Measurements from ENCODE around the gene MX2.
"Not testable (repeated sequence)": the region's sequence is repeated elsewhere in the genome, so short reads cannot be mapped to it uniquely, and the experiment has no call there.

Gene MX2

DNA sequence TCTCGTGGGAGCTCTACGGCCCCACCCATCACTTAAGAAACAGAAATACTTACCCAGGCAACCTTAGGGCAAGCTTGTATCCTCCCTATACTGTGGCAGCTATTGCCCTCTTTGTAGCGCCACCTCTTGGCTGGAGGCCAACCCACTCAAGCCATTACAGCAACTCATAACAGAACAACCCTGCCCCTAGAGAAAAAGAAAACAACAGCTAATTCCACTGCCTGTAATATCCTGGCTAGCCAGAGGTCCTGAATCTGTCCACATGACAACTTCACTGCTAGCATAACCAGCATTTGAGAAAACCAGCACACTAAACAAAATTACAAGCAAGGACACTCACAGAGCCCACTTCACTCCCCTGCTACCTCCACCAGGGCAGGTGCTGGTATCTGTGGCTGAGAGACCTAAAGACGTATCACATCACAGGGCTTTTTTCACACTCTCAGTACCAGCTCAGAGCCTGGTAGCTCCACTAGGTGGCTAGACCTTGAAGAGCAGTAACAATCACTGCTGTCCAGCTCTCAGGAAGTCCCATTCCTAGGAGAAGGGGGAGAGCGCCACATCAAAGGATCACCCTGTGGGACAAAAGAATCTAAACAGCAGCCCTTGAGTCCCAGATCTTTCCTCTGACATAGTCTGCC is 49.7 kb downstream of the MX2 start:
- no peaks in the 10 kb centered on the region for H3K27me3 ChIP-seq (ENCODE audit: low read depth)
- no peak for DNase-seq (ENCODE audit: low spot score in 2 of 2)

DNA sequence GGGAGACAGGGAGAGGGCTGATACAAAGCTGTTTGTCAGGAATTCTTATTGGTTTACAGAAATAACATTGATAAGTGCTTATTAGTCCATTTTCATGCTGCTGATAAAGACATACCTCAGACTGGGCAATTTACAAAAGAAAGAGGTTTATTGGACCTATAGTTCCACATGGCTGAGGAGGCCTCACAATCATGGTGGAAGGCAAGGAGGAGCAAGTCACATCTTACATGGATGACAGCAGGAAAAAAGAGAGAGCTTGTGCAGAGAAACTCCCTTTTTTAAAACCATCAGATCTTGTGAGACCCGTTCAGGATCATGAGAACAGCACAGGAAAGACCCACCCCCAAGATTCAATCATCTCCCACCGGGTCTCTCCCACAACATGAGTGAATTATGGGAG is 55.7 kb downstream of the MX2 start:
- H3K4me3 ChIP-seq; H3K9me3 ChIP-seq; H3K27me3 ChIP-seq (ENCODE audit: low read depth); in situ Hi-C loops (cut with MboI; ENCODE audit: low sequenced_read_pairs); H3K4me1 ChIP-seq; DNase-seq (ENCODE audit: low spot score in 2 of 2); H3K36me3 ChIP-seq (replicated peaks): not testable (repeated sequence)

More for the DNA sequence above, 49.7 kb downstream of the MX2 start:
- no peaks in the 10 kb centered on the region; the same call in 1 of the 2 replicates for H3K9me3 ChIP-seq
- H3K4me3 ChIP-seq = no peak overlapping the region
- H3K4me1 ChIP-seq = no peaks in the 10 kb centered on the region
- H3K36me3 ChIP-seq (replicated peaks) = no peaks in the 10 kb centered on the region
- in situ Hi-C loops (cut with MboI; ENCODE audit: low sequenced_read_pairs) = no loop called here

- Histone ChIP-seq H3K4me3 (no peak overlapping the region), H3K36me3 (replicated peaks) (no peaks in the 10 kb centered on the region), H3K4me1 (no peaks in the 10 kb centered on the region), H3K27me3 (ENCODE audit: low read depth) (no peaks in the 10 kb centered on the region), H3K9me3 (no peaks in the 10 kb centered on the region; the same call in 1 of the 2 replicates)
- DNase-seq (ENCODE audit: low spot score in 2 of 2) = no peak
- in situ Hi-C loops (cut with MboI; ENCODE audit: low sequenced_read_pairs) = no loop called here
These were observed 56.6 kb downstream of the MX2 start for GRCh38 chr21:41418393-41418792.

DNA sequence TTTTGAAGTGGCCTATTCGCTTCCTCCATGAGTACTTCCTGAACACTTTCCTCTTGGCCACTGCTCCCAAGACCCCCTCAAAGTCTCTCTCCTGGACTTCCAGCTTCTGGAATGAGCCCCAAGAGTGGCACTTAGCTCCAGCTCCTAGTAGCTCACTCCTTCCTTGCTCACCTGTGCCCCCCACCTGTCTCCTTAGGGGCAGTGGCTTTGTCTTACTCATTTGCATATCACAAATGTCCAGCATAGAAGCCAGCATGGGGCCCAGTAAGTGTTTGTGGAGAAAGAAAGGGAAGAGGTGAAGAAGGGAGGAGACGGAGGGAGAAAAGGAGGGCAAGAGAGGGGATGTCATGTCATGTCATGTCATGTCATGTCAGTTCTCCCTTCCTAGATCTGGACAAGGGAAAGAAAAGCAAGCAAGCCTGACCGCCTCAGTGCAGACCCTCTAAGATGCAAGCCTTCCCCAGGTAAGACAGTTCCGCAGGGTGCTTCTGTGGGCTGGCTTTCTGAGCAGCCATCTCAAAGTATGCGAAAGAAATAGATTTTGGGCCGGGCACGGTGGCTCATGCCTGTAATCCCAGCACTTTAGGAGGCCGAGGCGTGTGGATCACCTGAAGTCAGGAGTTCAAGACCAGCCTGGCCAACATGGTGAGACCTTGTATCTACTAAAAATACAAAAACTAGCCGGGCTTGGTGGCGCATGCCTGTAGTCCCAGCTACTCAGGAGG is 57.3 kb downstream of the MX2 start:
- Histone ChIP-seq H3K27me3 (ENCODE audit: low read depth) (no peaks in the 10 kb centered on the region), H3K4me3 (no peak overlapping the region), H3K36me3 (replicated peaks) (no peaks in the 10 kb centered on the region), H3K9me3 (no peaks in the 10 kb centered on the region; the same call in 1 of the 2 replicates), H3K4me1 (no peaks in the 10 kb centered on the region)
- DNase-seq (ENCODE audit: low spot score in 2 of 2) = no peak
- in situ Hi-C loops (cut with MboI; ENCODE audit: low sequenced_read_pairs) = no loop called here

GRCh38 chr21:41419921-41420862 is 58.4 kb downstream of the MX2 start:
- DNase-seq (ENCODE audit: low spot score in 2 of 2) = peak in 1 of 2 experiments; percentile 48
- Histone ChIP-seq H3K27me3 (ENCODE audit: low read depth) (no peaks in the 10 kb centered on the region), H3K9me3 (no peaks in the 10 kb centered on the region; the same call in 1 of the 2 replicates), H3K36me3 (replicated peaks) (no peaks in the 10 kb centered on the region), H3K4me1 (no peaks in the 10 kb centered on the region), H3K4me3 (peak overlapping the region; percentile 18)
- in situ Hi-C loops (cut with MboI; ENCODE audit: low sequenced_read_pairs) = no loop called here

DNA sequence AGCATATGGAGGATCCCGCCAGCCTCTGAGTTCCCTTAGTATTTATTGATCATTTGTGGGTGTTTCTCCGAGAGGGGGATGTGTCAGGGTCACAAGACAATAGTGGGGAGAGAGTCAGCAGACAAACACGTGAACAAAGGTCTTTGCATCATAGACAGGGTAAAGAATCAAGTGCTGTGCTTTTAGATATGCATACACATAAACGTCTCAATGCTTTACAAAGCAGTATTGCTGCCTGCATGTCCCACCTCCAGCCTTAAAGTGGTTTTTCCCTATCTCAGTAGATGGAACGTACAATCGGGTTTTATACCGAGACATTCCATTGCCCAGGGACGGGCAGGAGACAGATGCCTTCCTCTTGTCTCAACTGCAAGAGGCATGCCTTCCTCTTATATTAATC is 59.2 kb downstream of the MX2 start:
- H3K36me3 ChIP-seq (replicated peaks); in situ Hi-C loops (cut with MboI; ENCODE audit: low sequenced_read_pairs); H3K4me1 ChIP-seq; H3K4me3 ChIP-seq; H3K9me3 ChIP-seq; DNase-seq (ENCODE audit: low spot score in 2 of 2); H3K27me3 ChIP-seq (ENCODE audit: low read depth): not testable (repeated sequence)

- H3K4me1 ChIP-seq = no peaks in the 10 kb centered on the region
- H3K4me3 ChIP-seq = no peak overlapping the region
- in situ Hi-C loops (cut with MboI; ENCODE audit: low sequenced_read_pairs) = no loop called here
- DNase-seq (ENCODE audit: low spot score in 2 of 2) = no peak
- H3K9me3 ChIP-seq = no peaks in the 10 kb centered on the region; the same call in 1 of the 2 replicates
- no peaks in the 10 kb centered on the region for H3K36me3 ChIP-seq (replicated peaks)
- H3K27me3 ChIP-seq (ENCODE audit: low read depth) = no peaks in the 10 kb centered on the region
These were observed 60.9 kb downstream of the MX2 start for GRCh38 chr21:41422546-41423304.

DNA sequence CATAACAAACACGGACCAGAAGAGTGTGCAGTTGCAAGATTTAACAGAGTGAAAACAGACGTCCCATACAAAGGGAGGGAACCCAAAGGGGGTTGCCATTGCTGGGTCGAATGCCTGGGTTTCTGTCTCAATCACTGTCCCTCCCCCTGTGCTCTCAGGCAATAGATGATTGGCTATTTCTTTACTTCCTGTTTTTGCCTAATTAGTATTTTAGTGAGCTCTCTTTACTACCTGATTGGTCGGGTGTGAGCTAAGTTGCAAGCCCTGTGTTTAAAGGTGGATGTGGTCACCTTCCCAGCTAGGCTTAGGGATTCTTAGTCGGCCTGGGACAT is 61.4 kb downstream of the MX2 start:
- H3K4me1 ChIP-seq; H3K36me3 ChIP-seq (replicated peaks); H3K4me3 ChIP-seq; H3K9me3 ChIP-seq; in situ Hi-C loops (cut with MboI; ENCODE audit: low sequenced_read_pairs); H3K27me3 ChIP-seq (ENCODE audit: low read depth); DNase-seq (ENCODE audit: low spot score in 2 of 2): not testable (repeated sequence)

- no peak overlapping the region for H3K4me3 ChIP-seq
- H3K4me1 ChIP-seq = no peaks in the 10 kb centered on the region
- H3K9me3 ChIP-seq = no peaks in the 10 kb centered on the region; the same call in 1 of the 2 replicates
- in situ Hi-C loops (cut with MboI; ENCODE audit: low sequenced_read_pairs) = no loop called here
- no peaks in the 10 kb centered on the region for H3K27me3 ChIP-seq (ENCODE audit: low read depth)
- DNase-seq (ENCODE audit: low spot score in 2 of 2) = no peak
- H3K36me3 ChIP-seq (replicated peaks) = no peaks in the 10 kb centered on the region
These were observed 63.7 kb downstream of the MX2 start for GRCh38 chr21:41425588-41425953.

DNA sequence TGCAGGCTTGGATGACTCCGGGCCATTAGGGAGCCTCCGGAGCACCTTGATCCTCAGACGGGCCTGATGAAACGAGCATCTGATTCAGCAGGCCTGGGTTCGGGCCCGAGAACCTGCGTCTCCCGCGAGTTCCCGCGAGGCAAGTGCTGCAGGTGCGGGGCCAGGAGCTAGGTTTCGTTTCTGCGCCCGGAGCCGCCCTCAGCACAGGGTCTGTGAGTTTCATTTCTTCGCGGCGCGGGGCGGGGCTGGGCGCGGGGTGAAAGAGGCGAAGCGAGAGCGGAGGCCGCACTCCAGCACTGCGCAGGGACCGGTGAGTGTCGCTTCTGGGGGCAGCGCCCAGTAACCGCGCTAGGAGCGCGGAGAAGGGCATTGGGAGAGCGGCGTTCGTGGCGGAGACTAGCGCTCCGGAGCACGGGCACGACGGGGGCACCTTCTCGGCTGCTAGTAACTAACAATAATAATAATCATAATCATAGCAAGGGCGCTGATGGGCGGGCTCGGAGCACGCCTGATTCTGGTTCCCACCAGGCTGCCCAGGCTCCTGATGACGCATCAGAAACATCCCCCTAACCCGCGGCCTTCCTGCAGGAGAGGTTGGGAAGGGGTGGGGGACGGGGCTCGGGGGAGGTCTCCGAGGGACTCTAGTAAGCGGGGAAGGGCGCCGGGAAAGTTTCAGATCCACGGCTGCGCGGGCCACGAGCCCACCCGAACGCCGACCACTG is 64.3 kb downstream of the MX2 start, which contains the start of gene MX1:
Gene MX1, plus strand, starts transcription at position 286 of the 722 bp plus-strand sequence. CDS start 5,832 bp downstream, outside the sequence.
- H3K4me1 ChIP-seq = no peaks in the 10 kb centered on the region
- no peaks in the 10 kb centered on the region for H3K36me3 ChIP-seq (replicated peaks)
- no peak within 1 kb of the TSS for H3K4me3 ChIP-seq
- no peak for DNase-seq (ENCODE audit: low spot score in 2 of 2)
- in situ Hi-C loops (cut with MboI; ENCODE audit: low sequenced_read_pairs) = no loop called here
- no peaks in the 10 kb centered on the region; the same call in 1 of the 2 replicates for H3K9me3 ChIP-seq
- no peaks in the 10 kb centered on the region for H3K27me3 ChIP-seq (ENCODE audit: low read depth)

- Histone ChIP-seq H3K4me1 (no peaks in the 10 kb centered on the region), H3K4me3 (no peak overlapping the region), H3K36me3 (replicated peaks) (no peaks in the 10 kb centered on the region), H3K9me3 (no peaks in the 10 kb centered on the region; the same call in 1 of the 2 replicates), H3K27me3 (ENCODE audit: low read depth) (no peaks in the 10 kb centered on the region)
- DNase-seq (ENCODE audit: low spot score in 2 of 2) = no peak
- in situ Hi-C loops (cut with MboI; ENCODE audit: low sequenced_read_pairs) = no loop called here
These were observed 65.0 kb downstream of the MX2 start for GRCh38 chr21:41426676-41427404.

GRCh38 chr21:41427556-41427955 is 65.7 kb downstream of the MX2 start:
- Histone ChIP-seq H3K4me3 (no peak overlapping the region), H3K9me3 (no peaks in the 10 kb centered on the region; the same call in 1 of the 2 replicates), H3K36me3 (replicated peaks) (no peaks in the 10 kb centered on the region), H3K4me1 (no peaks in the 10 kb centered on the region), H3K27me3 (ENCODE audit: low read depth) (no peaks in the 10 kb centered on the region)
- in situ Hi-C loops (cut with MboI; ENCODE audit: low sequenced_read_pairs) = no loop called here
- no peak for DNase-seq (ENCODE audit: low spot score in 2 of 2)

Measured in HAP-1 (cell line).